NCI-H774 (cell line): ENCODE results near the gene KCTD5.
A peak's percentile ranks its signal among the peaks of the same experiment; 100 is the strongest.

Source experiments
- DNase-seq: peaks from one replicate; lab custom pipeline; 2025; lab: John Stamatoyannopoulos, UW

KCTD5 gene

DNA sequence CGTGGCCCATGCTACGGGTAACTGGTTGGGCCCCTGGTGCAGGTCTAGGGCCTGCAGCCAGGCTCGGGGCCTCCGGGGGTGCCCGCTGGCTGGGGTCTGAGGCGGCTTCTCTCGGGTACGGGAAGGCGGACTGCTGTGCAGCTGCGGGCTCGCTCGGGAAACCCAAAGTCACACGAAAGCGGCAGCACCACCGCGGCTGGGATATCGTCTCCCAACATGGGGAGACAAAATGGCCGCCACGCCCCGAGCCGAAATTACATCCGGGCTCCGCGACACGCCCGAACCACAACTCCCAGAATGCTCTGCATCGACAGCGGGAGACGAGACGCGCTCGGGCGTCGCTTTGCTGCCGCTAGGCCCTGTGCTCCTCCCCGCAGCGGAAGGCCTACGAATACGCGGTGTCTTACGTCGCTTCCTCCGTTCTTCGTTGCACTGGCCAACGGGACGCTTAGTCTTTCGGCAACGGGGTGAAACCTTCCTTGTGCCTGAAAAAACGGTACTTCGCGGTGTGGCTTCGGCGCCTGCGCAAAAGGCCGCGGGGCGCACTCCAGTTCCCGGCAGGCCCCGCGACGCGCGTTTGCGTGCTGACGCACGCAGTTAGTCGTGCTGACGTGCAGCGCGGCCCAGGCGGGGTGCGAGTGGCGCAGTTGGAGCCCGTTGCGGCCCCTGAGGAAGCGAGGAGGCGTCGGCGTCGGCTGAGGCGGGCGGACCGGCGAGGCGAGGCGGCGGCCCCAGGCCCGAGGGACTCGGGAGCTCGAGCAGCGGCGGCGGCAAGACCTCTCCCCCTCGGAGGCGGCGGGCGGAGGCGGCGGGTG is 69.9 kb downstream of the KCTD5 start, which contains the start of gene SRRM2:
Gene SRRM2 (plus strand): TSS at position 604 of the 815 bp plus-strand sequence. CDS start 3,727 bp downstream, outside the sequence.
- peak; percentile 83 for DNase-seq

DNA sequence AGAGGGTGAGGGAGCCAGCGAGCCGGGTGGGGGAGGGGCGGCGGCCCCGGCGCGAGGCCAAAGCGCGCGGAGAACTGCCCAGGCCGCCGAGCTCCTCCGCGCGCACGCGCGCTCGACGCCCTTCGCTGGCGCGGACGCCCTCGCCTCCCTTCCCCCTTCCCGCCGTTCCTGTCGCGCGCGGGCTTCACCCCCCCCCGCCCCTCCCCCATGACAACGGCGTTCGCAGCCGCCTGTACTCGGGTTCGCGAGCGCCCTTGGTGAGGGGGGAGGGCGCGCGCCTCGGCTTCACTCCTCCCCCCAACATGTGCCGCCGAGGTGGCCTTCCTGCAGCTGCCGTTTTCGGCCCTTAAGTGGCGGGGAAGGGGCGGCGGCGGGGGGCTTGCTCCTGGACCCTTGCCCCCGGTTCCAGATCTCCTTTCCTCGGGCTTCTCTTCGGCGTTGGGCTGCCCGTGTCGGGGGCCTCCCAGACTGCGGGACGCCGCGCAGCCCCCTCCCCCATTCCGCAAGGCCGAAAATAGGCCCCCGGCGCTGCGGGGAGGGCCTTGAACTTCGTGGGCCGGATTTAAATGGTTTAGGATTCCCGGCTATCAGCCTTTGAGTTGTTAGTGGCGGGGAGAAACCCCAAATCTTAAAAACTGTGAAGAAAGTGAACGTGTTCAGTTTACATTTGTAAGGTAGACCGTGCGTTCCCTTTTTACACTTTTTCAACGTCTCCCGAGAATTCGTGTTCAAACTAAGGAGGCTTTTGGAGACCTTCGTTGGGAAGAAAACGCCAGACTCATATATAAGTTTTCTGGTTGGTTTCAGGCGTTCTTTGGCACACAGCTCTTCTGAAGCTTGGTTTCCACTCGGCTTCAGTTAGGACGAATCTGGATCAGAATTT is 70.8 kb downstream of the KCTD5 start:
- peak; percentile 69 for DNase-seq

DNA sequence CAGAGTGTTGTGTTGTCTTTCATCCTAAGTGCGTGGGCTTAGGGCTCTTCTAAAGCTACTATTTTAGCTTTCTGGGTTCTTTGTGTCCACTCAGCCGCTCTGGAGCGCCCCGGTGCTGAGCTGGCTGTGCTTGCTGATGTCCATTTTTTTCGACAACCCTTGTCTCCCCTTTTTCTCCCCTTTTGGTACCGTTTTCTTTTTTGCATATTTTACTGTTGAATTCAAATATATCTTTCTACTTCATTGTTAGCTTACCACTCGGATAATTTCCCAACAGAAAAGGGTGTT is 71.4 kb downstream of the KCTD5 start:
- DNase-seq = no peak

DNA sequence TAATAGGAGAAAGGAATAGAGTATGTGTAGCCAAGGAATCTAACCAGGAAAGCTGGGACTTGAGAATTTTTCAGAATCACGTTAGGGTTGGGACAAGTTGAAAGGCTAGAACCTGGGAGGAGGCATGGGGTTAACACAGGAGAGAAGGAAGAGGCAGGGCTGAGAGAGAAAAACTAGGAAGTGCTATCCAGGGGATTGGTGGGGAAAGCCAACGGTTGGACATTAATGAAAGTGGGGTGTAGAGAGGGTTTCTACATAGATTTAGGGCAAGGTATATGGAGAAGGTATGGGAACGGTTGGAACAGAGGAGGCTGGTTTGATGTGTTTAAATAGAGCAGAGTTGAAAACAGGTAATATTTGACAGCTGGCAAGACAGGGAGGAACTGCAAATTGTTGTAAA is 72.8 kb downstream of the KCTD5 start:
- no peak for DNase-seq

DNA sequence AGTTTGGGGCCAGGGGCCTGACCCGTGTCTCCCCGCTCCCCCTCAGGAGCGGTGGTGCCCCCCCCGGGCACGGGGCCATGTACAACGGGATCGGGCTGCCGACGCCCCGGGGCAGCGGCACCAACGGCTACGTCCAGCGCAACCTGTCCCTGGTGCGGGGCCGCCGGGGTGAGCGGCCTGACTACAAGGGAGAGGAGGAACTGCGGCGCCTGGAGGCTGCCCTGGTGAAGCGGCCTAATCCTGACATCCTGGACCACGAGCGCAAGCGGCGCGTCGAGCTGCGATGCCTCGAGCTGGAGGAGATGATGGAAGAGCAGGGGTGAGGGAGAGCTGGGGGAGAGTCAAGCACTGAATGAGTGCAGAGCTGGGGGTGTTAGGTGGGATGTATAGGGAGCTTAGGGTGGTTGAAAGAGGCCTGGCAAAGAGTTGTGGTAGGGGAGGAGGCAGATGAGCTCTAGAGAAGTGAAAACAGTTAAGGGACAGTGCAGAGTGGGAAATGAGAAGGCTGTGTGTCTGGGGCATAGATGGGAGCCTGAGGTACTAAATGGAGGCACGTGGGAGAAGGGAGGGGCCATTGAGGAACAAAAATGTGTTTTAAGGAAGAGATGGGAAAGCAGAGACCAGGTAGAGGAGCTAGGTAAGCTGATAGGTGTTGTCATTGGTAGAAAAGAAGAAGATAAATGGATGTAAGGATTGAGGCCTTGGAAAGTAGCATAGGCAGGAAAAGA is 74.1 kb downstream of the KCTD5 start:
- no peak for DNase-seq

DNA sequence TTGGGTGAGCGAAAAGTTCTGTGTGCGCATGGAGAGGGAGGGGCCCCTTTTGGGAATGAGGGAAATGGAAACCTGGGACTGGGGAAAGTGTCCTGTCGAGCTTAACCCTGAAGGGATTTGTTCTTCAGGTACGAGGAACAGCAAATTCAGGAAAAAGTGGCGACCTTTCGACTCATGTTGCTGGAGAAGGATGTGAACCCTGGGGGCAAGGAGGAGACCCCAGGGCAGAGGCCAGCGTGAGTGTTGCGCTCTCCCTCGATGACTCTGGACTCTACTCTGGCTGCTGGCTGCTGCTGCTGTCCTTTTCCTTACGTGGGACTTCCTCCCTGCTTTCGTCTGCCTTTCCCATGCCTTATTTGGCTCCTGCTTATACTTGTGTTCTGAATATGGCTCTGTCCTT is 75.0 kb downstream of the KCTD5 start:
- no peak for DNase-seq
